HG03354 (cell line): ENCODE measurements around the gene TNFRSF14.

Source experiments
- ATAC-seq: cut with Tn5 transposase; IDR thresholded peaks from one replicate; pipeline ENCODE4 v1.9.1; 2021; ENCODE audit warnings: mild to moderate bottlenecking; ENCODE audit not compliant: unreplicated experiment, poor library complexity, severe bottlenecking

The TNFRSF14 gene

DNA sequence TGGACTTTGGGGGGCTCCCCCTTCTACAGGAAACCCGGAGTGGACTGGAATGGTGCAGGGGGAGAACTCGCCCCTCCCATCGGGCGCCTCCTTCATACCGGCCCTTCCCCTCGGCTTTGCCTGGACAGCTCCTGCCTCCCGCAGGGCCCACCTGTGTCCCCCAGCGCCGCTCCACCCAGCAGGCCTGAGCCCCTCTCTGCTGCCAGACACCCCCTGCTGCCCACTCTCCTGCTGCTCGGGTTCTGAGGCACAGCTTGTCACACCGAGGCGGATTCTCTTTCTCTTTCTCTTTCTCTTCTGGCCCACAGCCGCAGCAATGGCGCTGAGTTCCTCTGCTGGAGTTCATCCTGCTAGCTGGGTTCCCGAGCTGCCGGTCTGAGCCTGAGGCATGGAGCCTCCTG lies at the start of gene TNFRSF14:
Gene TNFRSF14 (plus strand): TSS at position 95 of the 401 bp plus-strand sequence. CDS start 294 bp downstream, at position 389.
- ATAC-seq: peak; percentile 62

DNA sequence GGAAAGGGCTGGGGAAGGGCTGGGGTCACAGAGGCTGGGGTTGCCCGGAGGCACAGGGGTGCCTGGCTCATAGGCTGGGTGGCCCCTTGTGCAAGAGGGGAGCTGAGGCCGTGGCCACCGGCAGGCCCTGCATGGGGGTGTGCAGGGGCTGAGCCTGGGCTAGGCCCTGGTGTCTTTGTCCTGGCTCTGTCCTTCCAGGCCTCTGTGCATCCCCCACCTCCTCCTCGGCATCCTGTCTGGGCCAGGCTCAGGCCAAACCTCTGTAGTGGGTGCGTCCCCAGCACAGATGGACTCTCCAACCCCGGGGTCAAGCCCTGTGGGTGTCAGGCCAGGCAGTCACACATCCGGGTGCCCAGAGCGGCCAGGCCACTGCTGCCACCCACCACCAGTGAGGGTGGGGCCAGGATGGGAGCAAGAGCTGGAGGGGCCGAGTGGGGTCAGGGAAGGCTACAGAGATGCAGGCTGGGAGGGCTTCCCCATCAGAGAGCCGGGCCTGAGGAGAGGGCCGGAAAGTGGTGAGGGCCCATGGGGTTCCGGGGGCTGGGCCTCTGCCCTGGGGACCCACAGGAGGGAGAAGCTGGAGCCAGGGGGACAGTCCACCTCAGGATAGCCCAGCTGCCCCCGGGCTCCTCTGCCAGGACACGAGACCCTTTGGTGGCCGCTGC lies 49.1 kb upstream of the TNFRSF14 start:
- no peak for ATAC-seq

DNA sequence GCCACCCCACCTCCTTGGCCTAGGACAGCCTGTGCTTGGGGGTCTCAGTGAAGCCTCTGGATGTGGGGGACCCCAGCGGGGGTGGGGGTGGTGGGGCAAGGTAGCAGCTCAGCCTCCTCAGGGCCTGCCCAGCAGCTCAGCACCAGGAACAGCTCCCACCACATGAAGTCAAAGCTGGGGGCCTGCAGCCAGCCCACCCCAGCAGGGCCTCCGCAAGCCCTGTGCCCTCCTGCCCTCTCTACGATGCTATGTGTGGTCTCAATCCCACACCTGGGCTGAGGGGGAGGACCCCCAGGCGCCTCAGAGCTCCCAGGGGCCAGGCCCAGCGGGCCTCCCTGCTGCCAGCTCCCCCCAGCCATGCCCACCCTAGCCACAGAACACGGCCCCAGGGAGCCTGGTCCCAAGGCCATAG lies 48.4 kb upstream of the TNFRSF14 start:
- no peak for ATAC-seq

DNA sequence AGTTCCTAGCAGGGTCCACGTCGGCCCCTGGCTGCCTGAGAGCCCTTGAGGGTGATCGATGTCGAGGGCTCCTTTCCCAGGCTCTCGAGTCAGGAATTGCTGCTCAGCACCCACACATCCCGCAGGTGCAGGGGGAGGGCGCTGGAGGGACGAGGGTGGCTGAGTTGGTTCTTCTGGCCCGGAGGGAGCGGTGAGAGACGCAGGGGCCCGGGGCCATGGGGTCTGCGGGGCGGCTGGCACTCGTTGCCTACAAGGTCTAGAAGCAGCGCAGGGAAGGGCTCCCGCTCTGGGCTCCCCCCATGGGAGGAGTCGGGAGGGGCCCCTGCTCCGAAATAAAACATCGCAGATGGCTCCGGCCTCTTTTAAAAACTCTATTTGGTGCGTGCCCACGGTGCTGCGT lies 48.0 kb upstream of the TNFRSF14 start:
- ATAC-seq: no peak

DNA sequence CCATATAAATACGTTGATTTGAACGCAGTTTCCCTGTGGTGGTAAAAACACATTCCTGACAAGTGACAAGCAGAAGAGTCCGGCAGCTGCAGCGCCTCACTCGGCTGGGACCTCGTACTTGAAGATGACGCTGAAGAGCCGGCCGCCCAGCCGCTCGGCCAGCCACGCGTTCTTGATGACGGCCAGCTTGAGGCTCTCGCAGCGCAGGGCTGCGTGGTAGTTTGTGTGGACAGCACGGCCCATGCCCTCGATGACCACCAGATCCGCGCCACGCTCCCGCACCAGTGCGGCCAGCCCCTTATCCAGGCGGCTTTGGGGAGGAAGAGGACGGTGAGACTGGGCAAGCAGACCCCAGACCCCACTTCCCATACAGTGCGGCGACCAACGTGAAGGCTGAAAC lies 47.4 kb upstream of the TNFRSF14 start:
- ATAC-seq: no peak

DNA sequence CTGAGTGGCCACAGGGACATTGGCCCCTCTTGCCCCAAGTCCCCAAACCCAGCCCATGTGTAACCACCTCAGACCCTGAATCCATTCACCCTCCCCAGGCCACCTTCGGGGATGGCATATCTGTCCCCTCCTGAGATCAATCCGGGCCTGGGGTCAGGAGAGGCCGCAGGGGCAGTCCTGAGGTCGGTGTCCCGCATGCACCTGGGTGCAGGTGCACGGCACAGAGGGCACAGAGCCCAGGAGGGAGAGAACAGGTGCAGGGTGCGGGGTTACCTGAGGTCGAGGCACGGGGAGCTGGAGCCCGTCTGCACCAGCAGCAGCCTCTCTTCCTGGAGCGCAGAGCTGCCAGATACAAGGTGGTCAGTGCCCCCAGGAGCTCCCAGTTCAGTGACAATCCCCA lies 46.6 kb upstream of the TNFRSF14 start:
- ATAC-seq: no peak

DNA sequence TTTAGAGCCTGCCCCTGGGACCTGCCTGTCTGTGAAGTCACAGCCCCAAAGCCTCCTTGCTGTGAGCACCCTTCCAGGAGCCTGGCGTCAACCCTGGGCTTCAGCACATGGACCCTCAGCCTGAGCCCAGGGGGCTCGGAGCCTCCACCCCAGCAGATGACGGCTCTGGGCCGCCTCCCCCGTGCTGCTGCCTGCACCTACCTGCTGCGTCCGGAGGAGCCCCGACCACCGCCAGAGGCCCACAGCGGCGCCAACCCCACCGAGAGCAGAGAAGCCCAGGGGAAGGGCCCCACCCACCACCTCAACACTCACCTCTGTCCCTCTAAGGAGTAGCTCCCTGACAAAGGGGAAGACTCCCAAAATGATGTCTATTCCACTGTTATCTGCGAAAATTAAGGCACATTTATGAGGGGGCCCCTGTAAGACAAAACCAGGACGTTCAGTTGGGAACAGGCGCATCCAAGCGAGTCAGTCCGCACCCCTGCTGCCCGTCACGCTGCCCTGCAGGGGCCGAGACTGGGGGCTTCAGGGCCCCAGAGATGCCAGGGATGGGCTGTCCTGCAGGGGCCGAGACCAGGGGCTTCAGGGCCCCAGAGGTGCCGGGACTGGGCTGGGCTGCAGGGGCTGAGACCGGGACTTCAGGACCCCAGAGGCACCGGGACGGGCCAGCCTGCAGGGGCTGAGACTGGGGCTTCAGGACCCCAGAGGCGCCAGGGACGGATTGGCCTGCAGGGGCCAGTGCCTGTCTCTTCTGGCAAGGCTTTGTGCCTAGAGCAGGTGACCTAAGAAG lies 45.6 kb upstream of the TNFRSF14 start:
- ATAC-seq: no peak

DNA sequence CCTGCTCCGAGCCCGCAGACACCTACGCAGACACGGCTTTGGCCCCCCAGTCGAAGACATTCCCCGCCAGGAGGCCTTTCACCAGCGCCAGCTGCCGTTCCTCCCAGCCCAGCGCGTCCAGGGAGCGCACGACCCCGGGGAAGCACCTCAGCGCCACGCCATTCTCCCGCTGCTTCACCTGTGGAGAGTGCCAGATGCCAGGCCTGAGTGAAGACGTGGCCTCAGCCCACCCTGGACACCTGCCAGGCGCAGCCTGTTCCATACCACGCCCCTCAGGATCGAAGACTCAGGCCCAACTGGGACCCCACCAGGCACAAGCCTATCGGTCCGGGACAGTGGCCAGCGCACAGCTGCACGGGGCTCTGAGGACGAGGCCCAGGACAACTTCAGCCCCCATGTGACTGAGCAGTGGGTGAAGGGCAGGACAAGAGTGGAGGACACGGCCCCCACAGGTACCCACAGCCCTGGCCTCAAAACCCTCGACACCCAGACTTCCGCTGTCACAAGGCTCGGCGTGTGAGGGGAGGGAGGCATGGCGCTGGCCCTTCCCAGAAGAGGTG lies 43.2 kb upstream of the TNFRSF14 start:
- no peak for ATAC-seq

DNA sequence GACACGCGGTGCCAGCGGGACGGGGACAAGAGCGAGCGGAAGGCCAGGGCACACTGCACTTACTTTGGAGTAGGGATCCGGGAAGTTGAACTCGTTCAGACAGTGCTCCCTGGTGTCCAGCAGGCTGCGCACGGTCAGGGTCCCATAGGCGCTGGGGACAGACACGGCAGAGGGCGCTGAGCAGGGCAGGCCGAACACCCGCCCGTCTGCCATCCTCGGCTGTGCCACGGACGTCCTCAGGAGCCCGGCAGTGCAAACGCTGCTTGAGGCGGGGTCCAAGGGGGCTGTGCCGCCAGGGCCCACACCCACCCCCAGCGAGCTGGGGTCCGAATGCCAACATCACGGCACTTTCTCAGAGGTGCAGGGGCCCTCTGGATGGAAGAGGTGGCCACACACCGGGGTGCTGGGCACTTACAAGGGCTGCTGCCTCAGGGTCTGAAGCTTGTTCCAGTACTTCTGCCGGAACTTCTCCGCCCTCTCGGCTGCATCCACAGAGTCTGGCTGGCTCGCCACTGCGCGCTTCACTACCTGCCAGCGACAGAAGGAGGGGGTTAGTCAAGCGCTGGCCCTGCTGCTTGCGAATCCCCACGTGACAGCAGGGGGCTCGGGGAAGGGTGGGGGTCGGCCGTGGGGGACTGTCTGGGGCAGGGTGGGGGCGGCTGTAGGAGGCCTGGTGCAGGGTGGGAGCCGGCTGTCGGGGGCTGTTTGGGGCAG lies 42.1 kb upstream of the TNFRSF14 start:
- no peak for ATAC-seq

DNA sequence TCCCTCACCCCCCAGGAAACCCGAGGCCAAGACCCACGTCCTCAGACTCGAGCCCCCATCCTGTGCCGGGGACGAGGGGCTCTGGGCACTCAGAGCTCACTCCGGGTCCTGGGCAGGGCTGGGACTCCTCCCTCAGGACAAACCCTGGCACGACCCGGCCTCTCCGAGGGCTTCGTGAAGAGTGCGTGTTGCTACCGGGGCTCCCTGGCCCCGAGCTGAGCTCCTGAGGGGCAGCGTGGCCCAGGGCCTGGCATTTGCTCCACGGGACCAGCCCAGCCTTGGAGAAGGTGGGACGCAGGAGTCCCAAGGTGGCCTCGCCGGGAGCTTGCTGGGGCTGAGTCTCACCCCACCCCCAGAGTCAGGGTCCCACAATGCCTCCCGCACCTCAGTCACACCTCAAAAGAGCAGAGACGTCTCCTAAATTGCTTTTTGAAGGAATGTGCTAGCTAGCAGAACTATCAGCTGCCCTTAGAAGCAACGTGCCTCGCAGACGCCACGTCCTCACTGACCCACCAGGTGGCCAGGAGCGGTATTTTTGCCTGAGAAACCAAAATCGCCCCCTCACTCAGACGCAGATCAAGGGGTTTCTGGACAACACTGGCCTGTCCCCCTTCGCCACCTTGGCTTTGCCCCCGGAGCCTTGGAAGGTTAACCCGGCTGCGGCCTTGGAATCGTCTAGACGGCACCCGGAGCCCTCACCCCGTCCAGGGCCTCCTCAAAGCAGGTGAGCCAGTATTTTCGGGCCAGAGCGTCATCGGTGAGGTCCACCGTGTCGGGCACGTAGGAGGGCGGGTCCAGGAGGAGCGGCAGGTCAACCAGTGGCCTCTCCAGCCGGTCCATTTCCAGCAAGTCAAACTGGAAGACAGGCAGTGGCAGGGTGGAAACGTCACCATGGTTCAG lies 41.1 kb upstream of the TNFRSF14 start:
- no peak for ATAC-seq

DNA sequence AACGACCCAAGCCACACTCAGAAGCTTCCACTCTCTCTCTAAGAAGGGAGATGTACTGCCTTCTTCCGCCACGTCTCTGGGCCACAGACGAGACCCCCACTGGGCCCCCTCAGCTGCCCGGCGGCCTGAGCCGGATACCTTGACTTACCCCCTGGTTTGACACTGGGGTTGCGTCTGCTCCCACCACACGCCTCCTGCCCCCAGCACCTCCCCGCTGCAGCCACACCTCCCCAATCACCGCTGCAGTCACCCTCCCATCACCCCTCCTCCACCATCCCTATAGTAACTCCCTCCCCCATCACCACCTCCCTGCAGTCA lies 40.4 kb upstream of the TNFRSF14 start:
- no peak for ATAC-seq

DNA sequence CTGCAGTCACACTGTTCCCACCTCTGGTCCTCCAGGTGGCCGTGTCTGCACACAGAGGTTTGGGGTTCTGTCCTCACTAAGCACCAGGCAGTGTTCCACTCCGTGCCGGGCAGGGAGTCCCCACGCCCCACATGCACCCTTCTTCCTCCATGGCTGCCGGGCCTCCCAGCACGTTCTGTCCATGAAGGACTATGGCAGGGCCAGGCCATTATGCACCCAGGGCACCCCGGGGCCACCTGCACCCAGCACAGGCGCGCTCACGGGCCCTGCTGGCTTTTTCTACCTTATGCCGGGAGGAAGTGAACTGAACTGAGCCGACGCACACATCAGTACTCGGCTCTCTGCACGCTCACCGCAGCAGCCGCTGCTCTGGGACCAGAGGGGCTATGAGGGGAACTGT lies 40.0 kb upstream of the TNFRSF14 start:
- ATAC-seq: no peak

DNA sequence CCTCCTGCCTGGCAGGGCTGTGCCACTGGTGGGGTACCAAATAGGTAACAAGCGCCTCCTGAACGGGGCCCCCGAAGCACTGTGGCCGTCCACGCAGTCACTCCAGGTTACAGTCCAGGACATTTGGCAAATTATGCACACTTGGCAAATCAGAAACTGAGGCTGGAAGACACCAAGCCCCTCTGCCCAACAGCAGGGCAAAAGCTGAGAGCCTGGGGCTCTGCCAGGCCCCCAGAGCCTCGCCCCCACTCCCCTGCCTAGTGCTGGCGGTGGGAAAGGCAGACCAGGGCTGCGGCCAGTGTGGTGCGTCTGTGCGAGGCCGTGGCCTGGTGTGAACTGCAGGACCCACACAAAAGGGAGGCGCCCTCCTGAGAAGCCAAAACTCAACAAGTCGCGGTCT lies 39.2 kb upstream of the TNFRSF14 start:
- ATAC-seq: no peak

DNA sequence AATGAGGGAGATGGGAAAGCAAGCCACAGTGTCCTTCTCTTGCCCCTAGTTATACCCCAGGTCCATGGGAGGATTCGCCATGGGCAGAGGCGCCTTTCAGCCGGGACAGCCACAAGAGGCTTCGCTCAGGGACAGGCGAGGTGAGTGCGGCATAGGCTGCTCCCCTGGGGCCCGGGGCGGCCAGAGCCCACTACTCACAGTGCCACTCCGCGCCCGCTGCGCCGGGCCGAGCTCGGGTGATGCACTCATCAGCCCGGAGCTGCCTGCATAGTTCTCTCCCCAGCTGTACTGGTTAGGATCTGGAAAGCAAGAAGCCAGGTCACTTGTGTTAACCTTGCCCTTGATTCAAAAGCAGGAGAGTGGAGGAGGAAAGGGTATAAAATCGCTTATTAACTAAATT lies 38.2 kb upstream of the TNFRSF14 start:
- no peak for ATAC-seq

DNA sequence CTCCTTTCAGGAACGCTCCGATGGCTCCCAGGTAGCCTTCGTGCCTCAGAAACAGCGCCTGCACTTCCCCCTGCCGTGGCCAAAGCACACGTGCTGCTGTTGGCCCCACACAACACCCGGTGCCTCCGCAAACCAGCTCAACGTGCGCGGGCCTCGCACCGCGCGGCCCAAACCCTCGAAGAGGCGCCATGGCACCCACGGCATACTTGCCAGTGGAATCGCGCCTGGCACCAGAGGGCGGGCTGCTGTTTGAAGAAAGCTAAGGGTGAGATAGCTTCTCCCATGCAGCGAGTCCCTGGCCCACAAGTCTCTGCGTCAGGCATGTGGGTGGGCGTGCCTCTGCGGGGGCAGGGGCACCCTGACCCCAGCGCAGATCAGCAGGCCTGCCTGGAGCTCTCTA lies 37.6 kb upstream of the TNFRSF14 start:
- no peak for ATAC-seq

DNA sequence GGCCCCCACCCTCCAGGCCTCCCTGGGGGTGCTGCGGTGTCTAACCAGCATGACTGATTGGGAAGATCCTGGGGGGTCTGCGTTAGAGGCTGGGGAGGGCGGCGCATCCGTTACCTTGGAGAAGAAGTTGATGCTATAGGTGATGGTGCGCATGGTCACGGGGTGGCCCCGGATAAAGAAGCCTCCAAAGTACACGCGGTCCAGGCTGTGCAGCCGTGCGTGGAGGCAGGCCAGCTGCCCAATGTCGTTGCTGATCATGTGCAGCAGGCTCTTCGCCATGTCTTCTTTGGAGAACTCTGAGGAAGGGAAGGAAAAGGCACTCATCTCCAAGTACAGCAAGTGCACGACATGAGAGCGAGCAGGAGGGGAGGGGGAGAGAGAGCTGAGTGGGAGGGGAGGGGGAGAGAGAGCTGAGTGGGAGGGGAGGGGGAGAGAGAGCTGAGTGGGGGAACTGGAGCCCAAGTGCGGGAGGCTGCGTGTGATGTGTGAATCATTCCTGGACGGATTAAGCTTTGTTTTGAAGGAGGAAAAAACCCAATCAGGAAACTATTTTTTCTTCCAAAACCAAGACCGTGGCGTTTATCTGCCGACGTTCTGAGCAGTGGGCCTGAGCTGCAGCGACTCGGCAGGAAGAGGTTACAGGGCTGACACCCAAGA lies 37.0 kb upstream of the TNFRSF14 start:
- ATAC-seq: no peak

DNA sequence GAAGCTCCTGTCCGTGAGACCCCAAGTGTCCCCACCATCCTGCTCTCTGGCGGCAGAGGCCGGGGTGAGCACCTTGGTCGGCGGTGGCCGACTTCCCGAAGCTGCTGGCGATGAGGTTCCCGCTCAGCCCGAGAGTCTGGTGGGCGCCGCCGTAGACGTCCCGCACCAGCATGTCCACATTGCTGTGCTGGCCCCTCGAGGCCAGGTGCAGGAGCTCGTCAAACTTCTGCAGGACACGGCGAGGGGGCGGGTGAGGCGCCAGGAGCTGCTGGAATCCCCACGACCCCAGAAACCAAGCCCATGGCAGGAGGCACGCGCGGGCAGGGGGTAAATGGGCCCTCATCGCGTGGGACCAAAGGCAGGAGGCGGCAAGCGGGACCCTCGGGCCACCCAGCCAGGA lies 36.4 kb upstream of the TNFRSF14 start:
- ATAC-seq: no peak

DNA sequence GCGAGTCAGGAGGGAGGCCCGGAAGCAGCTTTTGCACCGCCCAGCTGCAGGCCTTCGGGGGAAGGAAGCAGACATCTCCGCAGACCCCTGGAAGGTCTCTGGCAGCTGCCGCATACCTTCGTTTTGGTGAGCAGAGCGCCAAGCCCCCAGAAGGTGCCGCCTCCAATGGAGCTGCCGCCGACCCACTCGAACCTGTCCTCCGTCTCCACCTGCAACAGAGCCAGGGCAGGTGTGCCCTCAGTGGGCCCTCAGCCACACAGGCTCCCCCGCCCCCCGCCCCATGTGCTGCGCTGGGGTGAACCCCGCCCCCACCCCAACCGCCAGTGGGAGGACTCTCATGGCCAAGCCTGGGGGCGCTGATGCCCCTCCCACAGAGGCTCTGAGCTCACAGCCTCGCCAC lies 36.0 kb upstream of the TNFRSF14 start:
- ATAC-seq: no peak

DNA sequence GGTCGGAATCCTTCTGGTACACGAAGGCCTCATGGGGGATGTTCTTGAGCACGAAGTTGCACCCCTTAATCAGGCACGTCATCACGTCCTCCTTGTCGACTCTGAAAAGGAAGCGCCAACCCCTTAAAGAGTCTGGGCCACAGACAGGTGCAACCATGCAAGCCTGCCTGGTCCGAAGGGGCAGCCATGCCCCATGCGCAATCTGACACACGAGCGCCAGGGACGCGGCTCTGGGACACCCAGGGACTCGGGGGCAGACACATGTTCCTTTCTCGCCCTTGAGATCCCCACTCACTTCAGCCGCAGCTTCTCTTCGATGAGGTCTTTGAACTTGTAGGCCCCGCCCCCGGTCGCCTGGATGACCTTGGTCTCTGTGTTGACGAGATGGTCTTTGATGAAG lies 35.4 kb upstream of the TNFRSF14 start:
- no peak for ATAC-seq
